ENCODE measurements around the gene ZNF524.
"Not testable (repeated sequence)": the region's sequence is repeated elsewhere in the genome, so short reads cannot be mapped to it uniquely, and the experiment has no call there.

DNA sequence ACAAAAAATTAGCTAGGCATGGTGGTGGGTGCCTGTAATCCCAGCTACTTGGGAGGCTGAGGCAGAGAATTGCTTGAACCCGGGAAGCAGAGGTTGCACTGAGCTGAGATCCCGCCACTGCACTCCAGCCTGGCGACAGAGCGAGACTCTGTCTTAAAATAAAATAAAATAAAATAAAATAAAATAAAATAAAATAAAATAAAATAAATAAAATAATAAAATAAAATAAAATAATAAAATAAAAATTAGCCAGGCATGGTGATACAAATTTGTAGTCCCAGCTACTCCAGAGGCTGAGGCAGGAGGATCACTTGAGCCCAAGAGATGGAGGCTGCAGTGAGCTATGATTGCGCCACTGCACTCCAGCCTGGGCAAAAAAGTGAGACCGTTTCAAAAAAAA, 26.2 kb upstream of the ZNF524 start:
- TF ChIP-seq TAF1 (IDR thresholded peaks at IDR 0.05; ENCODE audit: borderline replicate concordance, low read depth, low read length); POLR2AphosphoS5 (IDR thresholded peaks at IDR 0.05; ENCODE audit: low read depth, low read length); POLR2A (IDR thresholded peaks at IDR 0.05; ENCODE audit: low read depth, low read length): not testable (repeated sequence)

Measured in GM12892 (cell line).